ENCODE results near the gene UQCC2. TPM values are rescaled to one million over a fixed set of nuclear protein-coding genes. Genes with fewer than 3 reads are reported as not detected.

UQCC2 gene
- total and polyA plus RNA-seq, 7 experiments from 2014 or later: 15.7 to 79.8 (median 27.6) TPM

DNA sequence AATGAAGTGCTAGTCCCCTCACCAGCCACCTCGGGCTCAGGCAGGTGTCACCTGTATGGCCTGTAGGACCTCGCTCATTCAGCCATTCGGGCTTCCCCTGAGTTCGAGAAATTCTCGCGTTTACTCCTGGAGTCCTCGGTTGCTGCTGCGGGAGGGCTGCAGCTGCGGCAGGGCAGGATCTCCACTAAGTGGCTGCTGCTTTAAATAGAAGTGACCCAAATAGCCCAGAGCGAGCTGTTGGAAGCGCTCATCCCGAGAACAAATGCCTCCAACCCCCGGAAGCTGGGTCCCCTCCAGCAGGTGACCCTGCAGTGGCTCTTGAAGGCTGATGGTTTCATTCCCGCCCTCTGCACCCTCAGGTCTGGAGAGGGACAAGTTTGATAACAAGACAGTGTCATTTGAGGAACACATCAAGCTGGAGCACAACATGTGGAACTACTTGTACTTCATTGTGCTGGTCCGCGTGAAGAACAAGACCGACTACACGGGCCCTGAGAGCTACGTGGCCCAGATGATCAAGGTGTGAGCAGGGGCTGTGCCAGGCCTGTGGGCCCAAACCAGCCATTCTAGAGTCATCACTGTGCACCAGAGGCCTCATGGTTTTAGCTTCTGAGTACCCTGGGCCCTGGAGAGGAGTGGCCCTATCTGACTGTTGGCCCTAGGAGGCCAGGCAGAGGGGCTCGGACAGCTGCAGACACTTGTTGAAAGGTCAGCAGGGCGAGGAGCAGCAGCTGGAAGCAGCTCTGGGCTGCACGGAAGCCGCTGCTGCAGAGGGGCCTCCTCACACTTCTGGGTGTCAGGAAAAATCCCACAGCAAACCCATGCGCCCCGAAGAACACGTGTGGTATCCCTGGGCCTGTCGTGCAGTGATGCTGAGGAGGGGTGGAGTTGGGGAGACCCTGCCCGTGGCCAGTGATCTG is 18.1 kb downstream of the UQCC2 start:
- peak overlapping the region; percentile 93 to 100 (median 96) for H3K27ac Mint-ChIP-seq
- Histone ChIP-seq H3K27me3 (ENCODE audit: control insufficient read depth in 2 of 2, insufficient read depth in 2 of 2, low read length in 2 of 2) (no peaks in the 10 kb centered on the region), H3K9me3 (ENCODE audit: control insufficient read depth in 2 of 3, low read length in 3 of 3) (no peaks in the 10 kb centered on the region), H3K4me1 (ENCODE audit: control insufficient read depth in 2 of 2, insufficient read depth in 2 of 2, low read length in 2 of 2) (peaks cover 58 to 67% of the 10 kb centered on the region in 2 donors), H3K36me3 (ENCODE audit: control insufficient read depth in 2 of 3, insufficient read depth in 3 of 3, low read length in 3 of 3) (peaks cover 0 to 60% (median 0%) of the 10 kb centered on the region in 3 experiments), H3K4me3 (ENCODE audit: low read length) (peak overlapping the region; percentile 18), H3K27ac (ENCODE audit: low read depth, low read length) (peak overlapping the region; percentile 80)
- DNase-seq: no peak
- ChIA-PET POLR2A (interaction anchor here (0.6 to 6.8 kb wide), 8 partner anchors 10 to 264 kb away, joined by 3 to 53 read pairs (median 4); partner anchors contain the start of genes ITPR3 and UQCC2), CTCF (interaction anchor here (0.6 to 2.4 kb wide), 13 partner anchors 10 to 1603 kb away, joined by 3 to 7 read pairs (median 3); partner anchors contain the start of genes BAK1 and UQCC2)
- intact Hi-C loops (cut with micrococcal nuclease): loop anchor here in 1 of 2 donors (1.0 to 10.0 kb wide), 4 partner anchors 61 to 491 kb away; partner anchors contain the start of genes HSD17B8, ITPR3, RXRB and SLC39A7
- H3K4me1 Mint-ChIP-seq: peaks cover 33 to 76% (median 66%) of the 10 kb centered on the region in 7 donors
- ATAC-seq: no peak
- peak overlapping the region; percentile 66 to 86 (median 78) for H3K4me3 Mint-ChIP-seq
- H3K36me3 Mint-ChIP-seq: peaks cover 9 to 45% (median 19%) of the 10 kb centered on the region in 5 donors
- no peaks in the 10 kb centered on the region for H3K27me3 Mint-ChIP-seq
- no peaks in the 10 kb centered on the region for H3K9me3 Mint-ChIP-seq

DNA sequence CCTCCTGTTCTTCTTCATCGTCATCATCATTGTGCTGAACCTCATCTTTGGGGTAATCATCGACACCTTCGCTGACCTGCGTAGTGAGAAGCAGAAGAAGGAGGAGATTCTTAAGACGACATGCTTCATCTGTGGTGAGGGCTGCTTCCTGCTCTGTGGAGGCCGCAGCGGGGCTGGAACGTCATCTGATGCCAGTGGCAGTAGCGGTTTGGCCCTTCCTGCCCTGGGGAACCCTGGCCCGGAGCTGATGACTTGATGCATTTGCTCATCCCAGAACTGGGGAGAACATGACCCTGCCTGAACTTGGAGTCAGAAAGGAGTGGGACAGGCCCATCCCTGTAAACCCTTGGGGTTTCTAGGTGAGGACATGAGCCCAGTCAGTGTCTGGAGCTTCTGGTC is 18.7 kb downstream of the UQCC2 start:
- peaks cover 0 to 60% (median 0%) of the 10 kb centered on the region in 3 experiments for H3K36me3 ChIP-seq (ENCODE audit: control insufficient read depth in 2 of 3, insufficient read depth in 3 of 3, low read length in 3 of 3)
- no peaks in the 10 kb centered on the region for H3K9me3 ChIP-seq (ENCODE audit: control insufficient read depth in 2 of 3, low read length in 3 of 3)
- CTCF ChIA-PET: interaction anchor here (0.6 to 1.8 kb wide), 5 partner anchors 10 to 1604 kb away, joined by 3 to 6 read pairs (median 4); no protein-coding TSS in a partner anchor
- peaks cover 31 to 69% (median 62%) of the 10 kb centered on the region in 7 donors for H3K4me1 Mint-ChIP-seq
- H3K27ac ChIP-seq (ENCODE audit: low read depth, low read length): peak overlapping the region; percentile 80
- H3K4me3 Mint-ChIP-seq: peak overlapping the region; percentile 43 to 80 (median 64)
- no peaks in the 10 kb centered on the region for H3K9me3 Mint-ChIP-seq
- no peaks in the 10 kb centered on the region for H3K27me3 ChIP-seq (ENCODE audit: control insufficient read depth in 2 of 2, insufficient read depth in 2 of 2, low read length in 2 of 2)
- no peaks in the 10 kb centered on the region for H3K27me3 Mint-ChIP-seq
- H3K4me3 ChIP-seq (ENCODE audit: low read length): peak overlapping the region; percentile 18
- peaks cover 58 to 60% of the 10 kb centered on the region in 2 donors for H3K4me1 ChIP-seq (ENCODE audit: control insufficient read depth in 2 of 2, insufficient read depth in 2 of 2, low read length in 2 of 2)
- peaks cover 9 to 47% (median 19%) of the 10 kb centered on the region in 5 donors for H3K36me3 Mint-ChIP-seq
- intact Hi-C loops (cut with micrococcal nuclease): loop anchor here in 1 of 2 donors (5.0 to 10.0 kb wide), 2 partner anchors 268 to 490 kb away; partner anchors contain the start of genes HSD17B8, RXRB, SLC39A7 and SYNGAP1
- H3K27ac Mint-ChIP-seq: peak overlapping the region; percentile 93 to 100 (median 96)
- POLR2A ChIA-PET: interaction anchor here (2.9 to 6.8 kb wide), 2 partner anchors 17 to 71 kb away, joined by 13 to 53 read pairs; partner anchors contain the start of genes ITPR3 and UQCC2
- DNase-seq: peak; percentile 33 to 60 (median 56)
- ATAC-seq: peak; percentile 82

DNA sequence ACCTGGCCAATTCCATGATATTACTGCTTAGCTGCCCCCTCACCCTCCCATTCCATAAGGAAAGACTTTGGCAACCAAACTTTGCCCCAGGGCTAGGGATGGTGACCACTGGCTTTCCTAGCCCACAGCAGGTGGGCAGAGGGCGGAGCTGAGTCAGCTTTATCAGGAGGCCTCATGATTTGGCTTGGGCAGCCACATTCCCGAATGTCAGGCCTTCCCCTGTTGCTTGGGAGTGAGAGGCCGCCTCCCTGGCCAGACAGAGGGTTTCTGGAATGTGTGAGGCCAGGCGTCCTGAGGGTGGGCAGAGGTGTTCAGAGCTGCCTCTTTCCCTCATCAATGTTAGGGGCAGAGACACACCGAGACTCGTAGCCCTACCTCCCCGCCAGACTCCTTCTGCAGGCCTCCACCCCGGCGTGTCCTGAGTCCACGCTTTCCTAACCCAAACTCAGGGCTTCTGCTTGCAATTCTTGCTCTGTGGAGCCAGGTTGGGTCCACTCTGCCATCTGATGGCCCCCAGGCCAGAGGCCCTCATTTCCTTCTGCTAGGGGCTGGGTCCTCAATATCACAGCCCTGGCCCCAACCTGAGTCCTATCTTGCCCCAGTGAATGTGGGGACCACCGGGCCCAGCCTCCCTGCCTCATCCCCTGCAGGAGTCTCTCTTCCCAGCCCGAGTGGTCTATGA is 19.3 kb downstream of the UQCC2 start:
- H3K27me3 Mint-ChIP-seq: no peaks in the 10 kb centered on the region
- Histone ChIP-seq H3K27ac (ENCODE audit: low read depth, low read length) (peak overlapping the region; percentile 80), H3K27me3 (ENCODE audit: control insufficient read depth in 2 of 2, insufficient read depth in 2 of 2, low read length in 2 of 2) (no peaks in the 10 kb centered on the region), H3K9me3 (ENCODE audit: control insufficient read depth in 2 of 3, low read length in 3 of 3) (no peaks in the 10 kb centered on the region), H3K36me3 (ENCODE audit: control insufficient read depth in 2 of 3, insufficient read depth in 3 of 3, low read length in 3 of 3) (peaks cover 0 to 65% (median 0%) of the 10 kb centered on the region in 3 experiments), H3K4me3 (ENCODE audit: low read length) (no peak overlapping the region), H3K4me1 (ENCODE audit: control insufficient read depth in 2 of 2, insufficient read depth in 2 of 2, low read length in 2 of 2) (peaks cover 54 to 55% of the 10 kb centered on the region in 2 donors)
- CTCF ChIA-PET: interaction anchor here (0.7 to 1.8 kb wide), 4 partner anchors 17 to 100 kb away, joined by 3 to 6 read pairs (median 4); no protein-coding TSS in a partner anchor
- intact Hi-C loops (cut with micrococcal nuclease): loop anchor here in 1 of 2 donors (5.0 to 10.0 kb wide), 2 partner anchors 267 to 490 kb away; partner anchors contain the start of genes HSD17B8, RXRB, SLC39A7 and SYNGAP1
- no peaks in the 10 kb centered on the region for H3K9me3 Mint-ChIP-seq
- H3K4me1 Mint-ChIP-seq: peaks cover 26 to 64% (median 57%) of the 10 kb centered on the region in 7 donors
- peaks cover 9 to 44% (median 19%) of the 10 kb centered on the region in 5 donors for H3K36me3 Mint-ChIP-seq
- H3K4me3 Mint-ChIP-seq: peak overlapping the region; percentile 43 to 80 (median 64)
- POLR2A ChIA-PET: interaction anchor here (0.6 to 6.8 kb wide), 5 partner anchors 11 to 71 kb away, joined by 3 to 53 read pairs (median 3); partner anchors contain the start of genes ITPR3 and UQCC2
- peak overlapping the region; percentile 93 to 100 (median 96) for H3K27ac Mint-ChIP-seq
- DNase-seq: no peak
- no peak for ATAC-seq

DNA sequence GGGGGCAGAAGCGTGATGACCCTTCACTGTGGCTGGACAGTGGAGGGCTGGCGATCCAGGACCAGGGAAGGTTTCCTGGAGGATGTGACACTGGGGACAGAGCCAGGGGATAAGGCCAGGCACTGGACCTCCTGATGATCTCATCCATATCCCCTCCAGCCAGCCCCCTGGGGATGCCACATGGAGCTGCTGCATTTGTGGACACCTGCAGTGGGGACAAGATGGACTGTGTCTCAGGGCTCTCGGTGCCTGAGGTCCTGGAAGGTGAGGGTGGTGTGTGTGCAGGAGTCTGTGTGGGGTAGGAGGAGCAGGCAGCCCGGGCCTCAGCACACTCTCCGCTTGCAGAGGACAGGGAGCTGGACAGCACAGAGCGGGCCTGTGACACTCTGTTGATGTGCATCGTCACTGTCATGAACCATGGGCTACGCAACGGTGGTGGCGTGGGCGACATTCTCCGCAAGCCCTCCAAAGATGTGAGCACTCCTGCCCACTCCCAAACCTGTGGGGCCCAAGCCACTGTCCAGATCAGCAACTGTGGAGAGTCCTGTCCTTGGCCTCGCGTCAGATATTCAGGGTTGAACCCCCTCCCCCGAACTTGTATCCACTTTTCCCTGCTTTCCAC is 19.9 kb downstream of the UQCC2 start:
- Histone ChIP-seq H3K4me1 (ENCODE audit: control insufficient read depth in 2 of 2, insufficient read depth in 2 of 2, low read length in 2 of 2) (peaks cover 48 to 49% of the 10 kb centered on the region in 2 donors), H3K27me3 (ENCODE audit: control insufficient read depth in 2 of 2, insufficient read depth in 2 of 2, low read length in 2 of 2) (no peaks in the 10 kb centered on the region), H3K36me3 (ENCODE audit: control insufficient read depth in 2 of 3, insufficient read depth in 3 of 3, low read length in 3 of 3) (peaks cover 0 to 72% (median 1%) of the 10 kb centered on the region in 3 experiments), H3K9me3 (ENCODE audit: control insufficient read depth in 2 of 3, low read length in 3 of 3) (no peaks in the 10 kb centered on the region), H3K27ac (ENCODE audit: low read depth, low read length) (peak overlapping the region; percentile 80), H3K4me3 (ENCODE audit: low read length) (no peak overlapping the region)
- Mint-ChIP-seq H3K9me3 (no peaks in the 10 kb centered on the region), H3K4me1 (peaks cover 24 to 57% (median 50%) of the 10 kb centered on the region in 7 donors), H3K4me3 (peak overlapping the region in 2 of 10 donors; percentile 33 to 54), H3K27ac (peak overlapping the region; percentile 12 to 100 (median 94)), H3K27me3 (no peaks in the 10 kb centered on the region), H3K36me3 (peaks cover 11 to 47% (median 21%) of the 10 kb centered on the region in 5 donors)
- intact Hi-C loops (cut with micrococcal nuclease): loop anchor here in 1 of 2 donors (5.0 to 10.0 kb wide), 2 partner anchors 267 to 489 kb away; partner anchors contain the start of genes HSD17B8, RXRB, SLC39A7 and SYNGAP1
- ATAC-seq: no peak
- CTCF ChIA-PET: interaction anchor here (0.7 to 0.8 kb wide), 2 partner anchors 79 to 112 kb away, joined by 3 read pairs; no protein-coding TSS in a partner anchor
- no peak for DNase-seq
- POLR2A ChIA-PET: interaction anchor here (0.6 to 6.8 kb wide), 4 partner anchors 10 to 66 kb away, joined by 3 to 53 read pairs (median 3); partner anchors contain the start of gene UQCC2

DNA sequence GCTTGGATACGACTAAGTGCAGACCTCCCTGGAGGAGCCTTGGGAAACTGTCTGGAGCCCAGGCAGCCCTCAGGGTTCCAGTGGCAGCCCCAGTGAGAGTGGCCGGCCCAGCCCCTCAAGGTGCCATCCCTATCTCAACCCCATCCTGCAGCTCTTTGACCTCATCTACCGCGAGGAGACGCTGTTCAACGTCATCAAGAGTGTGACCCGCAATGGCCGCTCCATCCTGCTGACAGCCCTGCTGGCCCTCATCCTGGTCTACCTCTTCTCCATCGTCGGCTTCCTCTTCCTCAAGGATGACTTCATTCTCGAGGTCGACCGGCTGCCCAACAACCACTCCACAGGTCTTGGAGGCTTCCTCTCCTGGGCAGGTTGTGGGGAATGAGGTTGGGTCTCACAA is 20.7 kb downstream of the UQCC2 start:
- Mint-ChIP-seq H3K27me3 (no peaks in the 10 kb centered on the region), H3K4me1 (peaks cover 16 to 49% (median 42%) of the 10 kb centered on the region in 7 donors), H3K36me3 (peaks cover 13 to 51% (median 24%) of the 10 kb centered on the region in 5 donors), H3K4me3 (no peak overlapping the region), H3K27ac (peak overlapping the region in 5 of 9 donors; percentile 62 to 100 (median 93)), H3K9me3 (no peaks in the 10 kb centered on the region)
- Histone ChIP-seq H3K27me3 (ENCODE audit: control insufficient read depth in 2 of 2, insufficient read depth in 2 of 2, low read length in 2 of 2) (no peaks in the 10 kb centered on the region), H3K27ac (ENCODE audit: low read depth, low read length) (no peak overlapping the region), H3K4me3 (ENCODE audit: low read length) (no peak overlapping the region), H3K36me3 (ENCODE audit: control insufficient read depth in 2 of 3, insufficient read depth in 3 of 3, low read length in 3 of 3) (peaks cover 0 to 77% (median 3%) of the 10 kb centered on the region in 3 experiments), H3K4me1 (ENCODE audit: control insufficient read depth in 2 of 2, insufficient read depth in 2 of 2, low read length in 2 of 2) (peaks cover 40 to 41% of the 10 kb centered on the region in 2 donors), H3K9me3 (ENCODE audit: control insufficient read depth in 2 of 3, low read length in 3 of 3) (no peaks in the 10 kb centered on the region)
- no peak for DNase-seq
- POLR2A ChIA-PET: interaction anchor here (1.5 to 6.8 kb wide), 2 partner anchors 19 to 65 kb away, joined by 3 to 53 read pairs; partner anchors contain the start of gene UQCC2
- CTCF ChIA-PET: interaction anchor here (0.8 to 0.9 kb wide), 2 partner anchors 10 to 111 kb away, joined by 3 read pairs; no protein-coding TSS in a partner anchor
- no peak for ATAC-seq
- intact Hi-C loops (cut with micrococcal nuclease): loop anchor here in 1 of 2 donors (5.0 to 10.0 kb wide), 2 partner anchors 266 to 488 kb away; partner anchors contain the start of genes HSD17B8, RXRB, SLC39A7 and SYNGAP1
